ENCODE data around the gene POPDC2. TPM values are rescaled to one million over a fixed set of nuclear protein-coding genes. Genes with fewer than 3 reads are reported as not detected.

The POPDC2 gene
- total and polyA plus RNA-seq, 2 donors (not counting 3 experiments of a cell fraction or from before 2014, with no cell fraction given) = 0.57 to 0.66 TPM

- Histone ChIP-seq H3K9me3 (replicated peaks; ENCODE audit: control insufficient read depth, insufficient read depth, low read length) (no peaks in the 10 kb centered on the region), H3K9me1 (replicated peaks; ENCODE audit: control insufficient read depth, extremely low read depth, insufficient read depth, low read length) (no peaks in the 10 kb centered on the region), H3K79me2 (ENCODE audit: control insufficient read depth, insufficient read depth, low read length) (no peaks in the 10 kb centered on the region), H3K4me2 (ENCODE audit: insufficient read depth, low read length) (no peak overlapping the region), H2AFZ (ENCODE audit: low read depth, low read length) (no peak overlapping the region), H4K20me1 (replicated peaks; ENCODE audit: control insufficient read depth, extremely low read depth, insufficient read depth, low read length) (no peaks in the 10 kb centered on the region), H3K4me1 (ENCODE audit: control insufficient read depth, extremely low read depth, insufficient read depth, low read length) (peaks cover 27% of the 10 kb centered on the region), H3K27ac (ENCODE audit: insufficient read depth, low read depth, low read length) (no peak overlapping the region), H3K9ac (replicated peaks; ENCODE audit: extremely low read depth, insufficient read depth, low read length) (no peak overlapping the region), H3K4me3 (replicated peaks in 1 of 3; ENCODE audit: insufficient read depth in 1 of 3, low read depth in 1 of 3, low read length in 3 of 3) (no peak overlapping the region), H3K36me3 (ENCODE audit: control insufficient read depth in 2 of 2, extremely low read depth in 1 of 2, insufficient read depth in 2 of 2, low read length in 2 of 2) (no peaks in the 10 kb centered on the region), H3K27me3 (ENCODE audit: control insufficient read depth in 2 of 2, insufficient read depth in 2 of 2, low read length in 2 of 2) (no peaks in the 10 kb centered on the region)
- intact Hi-C loops (cut with micrococcal nuclease) (no loop called here), dilution Hi-C loops (cut with MboI; ENCODE audit: extremely low pct_ligation_motif_present, low sequenced_read_pairs) (no loop called here)
- ChIA-PET POLR2A (interaction anchor here (0.7 kb wide), 1 partner anchor 105 kb away, joined by 4 read pairs; no protein-coding TSS in a partner anchor), CTCF (interaction anchor here (1.5 kb wide), 1 partner anchor 15 kb away, joined by 3 read pairs; no protein-coding TSS in a partner anchor)
- BruUV-seq (replicated peaks) = no TSS peak
- no peak for FAIRE-seq
- no peak for DNase-seq (ENCODE audit: low read depth, low spot score)
- TF ChIP-seq POLR2A (IDR thresholded peaks at IDR 0.05; ENCODE audit: low read depth, low read length) = no peak
- TF ChIP-seq MAX (IDR thresholded peaks at IDR 0.05; ENCODE audit: insufficient read depth, insufficient read length) = no peak
- no peak for TF ChIP-seq POLR2AphosphoS5 (IDR thresholded peaks at IDR 0.05; ENCODE audit: insufficient read depth, low read depth, low read length)
- TF ChIP-seq FOS (IDR thresholded peaks at IDR 0.05; ENCODE audit: borderline replicate concordance, insufficient read depth, low read length) = no peak
- TF ChIP-seq MYC (IDR thresholded peaks at IDR 0.05; ENCODE audit: low read depth, low read length) = no peak
- TF ChIP-seq EZH2 (IDR thresholded peaks at IDR 0.05; ENCODE audit: borderline replicate concordance, low read depth, low read length, severe bottlenecking) = no peak
- no peak for TF ChIP-seq JUN (IDR thresholded peaks at IDR 0.05; ENCODE audit: borderline replicate concordance, insufficient read depth, insufficient read length, low read depth)
- TF ChIP-seq CTCF (IDR thresholded peaks at IDR 0.05; ENCODE audit: extremely low read depth in 1 of 2, insufficient read depth in 1 of 2, low read depth in 1 of 2, low read length in 2 of 2) = no peak
- no peak for TF ChIP-seq GATA2 (IDR thresholded peaks at IDR 0.05; ENCODE audit: insufficient read depth, insufficient read length, low read depth, low read length)
These were observed 19.0 kb downstream of the POPDC2 start for GRCh38 chr3:119641416-119641815.

Data from endothelial cell of umbilical vein (primary cell).